Uterine smooth muscle cell (primary cell): Measurements from ENCODE around the gene ADAMTS18. TPM values are rescaled to one million over a fixed set of nuclear protein-coding genes. Genes with fewer than 3 reads are reported as not detected.

ENCODE experiments used
- total RNA-seq: library from RNA; depleted of rRNA; stranded (reverse); fragments of >200 nt; gene quantifications from 2 replicates; pipeline ENCODE4 v1.2.3, GENCODE V29; 2014

Gene ADAMTS18, protein sequence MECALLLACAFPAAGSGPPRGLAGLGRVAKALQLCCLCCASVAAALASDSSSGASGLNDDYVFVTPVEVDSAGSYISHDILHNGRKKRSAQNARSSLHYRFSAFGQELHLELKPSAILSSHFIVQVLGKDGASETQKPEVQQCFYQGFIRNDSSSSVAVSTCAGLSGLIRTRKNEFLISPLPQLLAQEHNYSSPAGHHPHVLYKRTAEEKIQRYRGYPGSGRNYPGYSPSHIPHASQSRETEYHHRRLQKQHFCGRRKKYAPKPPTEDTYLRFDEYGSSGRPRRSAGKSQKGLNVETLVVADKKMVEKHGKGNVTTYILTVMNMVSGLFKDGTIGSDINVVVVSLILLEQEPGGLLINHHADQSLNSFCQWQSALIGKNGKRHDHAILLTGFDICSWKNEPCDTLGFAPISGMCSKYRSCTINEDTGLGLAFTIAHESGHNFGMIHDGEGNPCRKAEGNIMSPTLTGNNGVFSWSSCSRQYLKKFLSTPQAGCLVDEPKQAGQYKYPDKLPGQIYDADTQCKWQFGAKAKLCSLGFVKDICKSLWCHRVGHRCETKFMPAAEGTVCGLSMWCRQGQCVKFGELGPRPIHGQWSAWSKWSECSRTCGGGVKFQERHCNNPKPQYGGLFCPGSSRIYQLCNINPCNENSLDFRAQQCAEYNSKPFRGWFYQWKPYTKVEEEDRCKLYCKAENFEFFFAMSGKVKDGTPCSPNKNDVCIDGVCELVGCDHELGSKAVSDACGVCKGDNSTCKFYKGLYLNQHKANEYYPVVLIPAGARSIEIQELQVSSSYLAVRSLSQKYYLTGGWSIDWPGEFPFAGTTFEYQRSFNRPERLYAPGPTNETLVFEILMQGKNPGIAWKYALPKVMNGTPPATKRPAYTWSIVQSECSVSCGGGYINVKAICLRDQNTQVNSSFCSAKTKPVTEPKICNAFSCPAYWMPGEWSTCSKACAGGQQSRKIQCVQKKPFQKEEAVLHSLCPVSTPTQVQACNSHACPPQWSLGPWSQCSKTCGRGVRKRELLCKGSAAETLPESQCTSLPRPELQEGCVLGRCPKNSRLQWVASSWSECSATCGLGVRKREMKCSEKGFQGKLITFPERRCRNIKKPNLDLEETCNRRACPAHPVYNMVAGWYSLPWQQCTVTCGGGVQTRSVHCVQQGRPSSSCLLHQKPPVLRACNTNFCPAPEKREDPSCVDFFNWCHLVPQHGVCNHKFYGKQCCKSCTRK (N-terminal part only)
- total RNA-seq, result under 0.01 and 0.33 TPM in 2 replicates

DNA sequence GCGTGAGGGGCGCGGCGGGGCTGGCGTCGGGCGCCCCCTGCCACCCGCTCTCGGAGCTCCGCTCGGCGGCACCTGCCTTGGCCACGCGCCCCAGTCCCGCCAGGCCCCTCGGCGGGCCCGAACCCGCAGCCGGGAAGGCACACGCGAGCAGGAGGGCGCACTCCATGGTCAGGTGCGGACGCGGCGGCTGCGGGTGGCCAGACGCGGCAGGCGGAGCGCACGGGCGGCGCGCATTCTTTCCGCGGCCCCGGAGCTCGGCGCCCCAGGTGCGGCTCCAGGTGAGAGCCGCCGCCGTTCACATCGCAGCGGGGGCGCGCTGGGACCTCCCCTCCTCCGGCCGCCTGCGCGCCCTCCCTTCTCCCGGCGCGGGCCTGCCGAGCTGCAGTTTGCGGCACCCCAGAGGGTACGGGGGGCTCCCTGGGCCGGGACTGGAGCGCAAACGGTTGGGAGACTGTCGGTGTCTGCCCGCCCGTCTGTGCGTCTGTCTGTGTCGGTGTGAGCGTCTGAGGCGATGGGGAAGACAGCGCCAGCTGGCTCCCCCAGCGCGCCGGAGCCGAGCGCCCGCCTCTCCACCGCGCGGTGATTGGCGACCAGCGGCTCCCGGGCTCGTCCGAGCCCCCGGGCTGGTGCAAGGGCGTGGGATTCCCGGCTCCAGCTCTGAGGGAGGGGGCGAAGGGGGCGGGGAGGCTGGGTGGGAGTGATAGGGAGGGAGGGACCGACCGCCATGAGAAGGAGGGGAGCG, at the start of gene ADAMTS18:
Gene ADAMTS18, minus strand, starts transcription at position 505 of the 742 bp plus-strand sequence. Its CDS starts 339 bp downstream, at position 166.

Other genes with a start within 250 kb of the ADAMTS18 start
- gene MON1B, start 243.8 kb downstream of the ADAMTS18 start, total RNA-seq, result 7.6 and 10.2 TPM in 2 replicates
- not detected in 2 replicates for gene SYCE1L, start 235.6 kb downstream of the ADAMTS18 start, total RNA-seq